Thyroid gland (tissue), 4 donors: ENCODE results near the gene KLKB1. TPM values are rescaled to one million over a fixed set of nuclear protein-coding genes. Genes with fewer than 3 reads are reported as not detected.
"Not testable (repeated sequence)": the region's sequence is repeated elsewhere in the genome, so short reads cannot be mapped to it uniquely, and the experiment has no call there.

Source experiments
- DNase-seq, 2 donors: peaks; one replicate each; pipeline ENCODE4 v3.0.0-alpha.2; 2019
- H3K27ac ChIP-seq, 3 donors: fragments of 200-600 bp; sonication (generic); 1 replicate in 2 of 3; 2 replicates in 1 of 3; pipeline ENCODE4 v1.5.1; 2016 to 2019; ENCODE audit warnings: mild to moderate bottlenecking in 1 of 3, moderate library complexity in 1 of 3
- H3K27me3 ChIP-seq: fragments of 200-600 bp; sonication (generic); one replicate; pipeline ENCODE4 v1.5.1; 2019
- H3K36me3 ChIP-seq, 2 donors: fragments of 200-600 bp; sonication (generic); one replicate each; pipeline ENCODE4 v1.5.1; 2016 to 2019
- H3K4me1 ChIP-seq, 2 donors: fragments of 200-600 bp; sonication (generic); one replicate each; pipeline ENCODE4 v1.5.1; 2017 to 2019
- H3K4me3 ChIP-seq, 3 donors: fragments of 200-600 bp; sonication (generic); replicated peaks in 1 of 3; 1 replicate in 2 of 3; 2 replicates in 1 of 3; pipeline ENCODE4 v1.5.1; 2016; ENCODE audit warnings: mild to moderate bottlenecking in 1 of 3
- H3K9me3 ChIP-seq: fragments of 200-600 bp; sonication (generic); one replicate; pipeline ENCODE4 v1.5.1; 2017
- POLR2A ChIP-seq, 2 donors: fragments of 450-650 bp; IDR thresholded peaks; one replicate each; pipeline ENCODE4 v1.6.1; 2017; ENCODE audit warnings: antibody characterized with exemption in 2 of 2, mild to moderate bottlenecking in 2 of 2, moderate library complexity in 1 of 2
- WGBS, 2 donors: methylation state at CpG; one replicate each; pipeline ENCODE4 v1.1.5; 2017; 5-methylcytosine and 5-hydroxymethylcytosine counted together
- intact Hi-C: fragments of 100-400 bp; cut with DNase I; formaldehyde crosslinking; loops from one replicate; pipeline ENCODE4 v1.15.1; 2023
- total RNA-seq, 4 donors: library from RNA; depleted of rRNA; stranded (reverse); fragments of >200 nt; gene quantifications; one replicate each; pipeline ENCODE4 v1.2.3, GENCODE V29; 2016
- TF ChIP-seq, protein P1 (sequence below), 6 experiments: fragments of 200-600 bp in 3 of 6; fragments of 450-650 bp in 3 of 6; sonication (generic) in 3 of 6; IDR thresholded peaks; one replicate each; pipeline ENCODE4 v1.5.1; 2016 to 2019; ENCODE audit warnings: antibody characterized with exemption in 6 of 6, mild to moderate bottlenecking in 2 of 6, inconsistent platforms in 1 of 6, moderate library complexity in 1 of 6

KLKB1 gene
- total RNA-seq, 4 donors from 2014 or later, result 1.2 to 11.8 (median 2.3) TPM; not detected in 1

DNA sequence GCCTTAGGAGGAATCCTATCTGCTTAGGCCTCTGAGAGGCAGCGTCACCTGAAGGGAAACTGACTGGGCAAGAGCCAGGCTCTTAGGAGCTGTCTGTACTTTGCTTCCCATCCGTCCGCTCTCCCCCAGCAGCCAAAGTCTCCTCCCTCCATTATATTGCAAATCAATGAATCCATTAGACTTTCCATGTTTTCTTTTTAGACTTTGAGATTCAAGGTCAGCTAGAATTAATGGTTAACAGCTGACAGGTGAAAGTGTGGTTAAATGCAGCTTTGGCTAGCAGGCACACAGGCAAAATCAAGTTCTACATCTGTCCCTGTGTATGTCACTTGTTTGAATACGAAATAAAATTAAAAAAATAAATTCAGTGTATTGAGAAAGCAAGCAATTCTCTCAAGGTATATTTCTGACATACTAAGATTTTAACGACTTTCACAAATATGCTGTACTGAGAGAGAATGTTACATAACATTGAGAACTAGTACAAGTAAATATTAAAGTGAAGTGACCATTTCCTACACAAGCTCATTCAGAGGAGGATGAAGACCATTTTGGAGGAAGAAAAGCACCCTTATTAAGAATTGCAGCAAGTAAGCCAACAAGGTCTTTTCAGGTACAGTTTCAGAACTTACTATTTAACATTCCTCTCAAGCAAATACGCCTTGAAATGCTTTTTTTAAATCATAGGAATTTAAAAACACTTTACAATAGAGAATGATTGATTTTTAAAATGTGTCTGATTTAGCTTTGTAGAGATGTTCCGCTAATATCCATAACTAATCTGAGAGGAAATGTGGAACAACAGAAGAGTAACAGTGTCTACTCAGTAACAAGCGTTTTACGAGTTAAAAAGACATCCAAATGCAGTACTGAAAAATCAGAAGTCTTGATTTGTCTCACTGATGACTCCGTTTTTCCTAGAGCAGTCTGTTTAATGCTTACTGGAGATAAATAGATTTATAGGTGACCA is 38.7 kb downstream of the KLKB1 start, which contains the start of gene F11:
Gene F11, plus strand, starts transcription at position 507 of the 970 bp plus-strand sequence. CDS start 948 bp downstream, outside the sequence.
- WGBS, 2 donors, result 69 to 78% methylated on average over 10 of the region's 10 CpGs
- Histone ChIP-seq H3K9me3 (no peaks in the 10 kb centered on the region), H3K27me3 (no peaks in the 10 kb centered on the region), H3K4me1 (no peaks in the 10 kb centered on the region), H3K4me3 (no peak within 1 kb of the TSS), H3K36me3 (no peaks in the 10 kb centered on the region), H3K27ac (no peak within 1 kb of the TSS)
- DNase-seq, result no peak
- TF ChIP-seq POLR2A (IDR thresholded peaks at IDR 0.05), result no peak
- TF ChIP-seq, protein P1, sequence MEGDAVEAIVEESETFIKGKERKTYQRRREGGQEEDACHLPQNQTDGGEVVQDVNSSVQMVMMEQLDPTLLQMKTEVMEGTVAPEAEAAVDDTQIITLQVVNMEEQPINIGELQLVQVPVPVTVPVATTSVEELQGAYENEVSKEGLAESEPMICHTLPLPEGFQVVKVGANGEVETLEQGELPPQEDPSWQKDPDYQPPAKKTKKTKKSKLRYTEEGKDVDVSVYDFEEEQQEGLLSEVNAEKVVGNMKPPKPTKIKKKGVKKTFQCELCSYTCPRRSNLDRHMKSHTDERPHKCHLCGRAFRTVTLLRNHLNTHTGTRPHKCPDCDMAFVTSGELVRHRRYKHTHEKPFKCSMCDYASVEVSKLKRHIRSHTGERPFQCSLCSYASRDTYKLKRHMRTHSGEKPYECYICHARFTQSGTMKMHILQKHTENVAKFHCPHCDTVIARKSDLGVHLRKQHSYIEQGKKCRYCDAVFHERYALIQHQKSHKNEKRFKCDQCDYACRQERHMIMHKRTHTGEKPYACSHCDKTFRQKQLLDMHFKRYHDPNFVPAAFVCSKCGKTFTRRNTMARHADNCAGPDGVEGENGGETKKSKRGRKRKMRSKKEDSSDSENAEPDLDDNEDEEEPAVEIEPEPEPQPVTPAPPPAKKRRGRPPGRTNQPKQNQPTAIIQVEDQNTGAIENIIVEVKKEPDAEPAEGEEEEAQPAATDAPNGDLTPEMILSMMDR (IDR thresholded peaks at IDR 0.05), result no peak
- intact Hi-C loops, result no loop called here

DNA sequence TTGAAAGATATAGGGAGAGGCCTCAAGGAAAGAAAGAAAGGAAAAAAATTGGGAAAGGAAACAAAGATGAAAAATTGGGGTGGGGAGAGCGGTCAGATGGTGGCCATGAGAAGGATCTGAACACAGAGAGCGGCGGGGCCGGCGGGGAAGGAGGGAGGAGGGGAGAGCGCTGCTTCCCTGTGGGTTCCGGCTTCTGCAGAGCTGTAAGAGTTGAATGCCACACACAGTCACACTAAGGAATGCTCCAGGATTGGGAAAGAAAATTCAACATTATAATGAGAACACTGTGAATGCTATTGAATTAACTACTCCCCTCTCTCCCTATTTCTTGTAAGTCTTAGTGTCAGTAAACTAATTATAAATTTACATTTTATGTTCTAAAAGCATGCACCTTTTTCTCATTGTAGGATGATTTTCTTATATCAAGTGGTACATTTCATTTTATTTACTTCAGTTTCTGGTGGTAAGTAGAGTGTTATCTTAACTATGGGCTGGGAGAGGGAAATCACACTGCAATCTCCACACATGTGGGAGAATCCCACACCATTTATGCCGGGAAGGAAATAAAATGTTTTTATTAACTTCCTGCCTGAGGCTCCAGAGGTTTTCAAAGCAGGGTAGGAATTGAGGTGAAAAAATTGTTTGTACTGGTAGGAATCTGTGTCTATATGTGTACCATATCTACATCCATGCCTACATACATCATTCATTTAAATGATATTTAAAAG is 39.6 kb downstream of the KLKB1 start:
- 39 to 43% methylated on average over 8 of the region's 8 CpGs for WGBS, 2 donors
- intact Hi-C loops, result no loop called here
- Histone ChIP-seq H3K27ac (no peak overlapping the region), H3K27me3 (no peaks in the 10 kb centered on the region), H3K4me1 (no peaks in the 10 kb centered on the region), H3K36me3 (no peaks in the 10 kb centered on the region), H3K4me3 (no peak overlapping the region), H3K9me3 (no peaks in the 10 kb centered on the region)
- no peak for DNase-seq
- TF ChIP-seq POLR2A (IDR thresholded peaks at IDR 0.05), result no peak
- TF ChIP-seq, protein P1 (IDR thresholded peaks at IDR 0.05), result no peak

DNA sequence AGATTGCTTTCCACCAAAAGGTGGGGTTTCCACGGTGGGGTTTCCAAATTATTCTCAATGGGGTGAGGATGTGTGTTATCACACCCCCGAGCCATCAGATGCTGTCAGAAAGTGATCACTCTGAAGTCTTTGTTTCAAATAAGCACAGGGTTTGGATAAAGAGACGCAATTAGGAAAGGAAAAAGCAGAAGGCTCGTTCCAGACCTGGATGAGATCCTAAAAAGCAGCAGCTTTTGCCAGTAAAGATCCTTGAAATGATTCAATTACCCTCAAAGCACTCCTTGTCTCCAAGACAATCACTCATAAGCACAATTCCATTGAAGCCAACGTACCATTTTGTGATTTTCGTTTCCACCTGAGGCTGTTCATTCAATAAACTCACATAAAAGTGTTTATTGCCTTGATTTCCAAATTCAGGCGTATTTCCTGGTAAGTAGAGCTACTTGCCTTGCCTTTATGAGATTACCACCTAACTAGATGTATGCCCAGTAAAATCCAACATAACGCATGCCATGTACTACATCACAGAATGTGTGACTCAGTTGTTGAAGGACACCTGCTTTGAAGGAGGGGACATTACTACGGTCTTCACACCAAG is 43.9 kb downstream of the KLKB1 start:
- Histone ChIP-seq H3K27ac (no peak overlapping the region), H3K4me1 (peaks cover 0 to 5% of the 10 kb centered on the region in 2 donors), H3K36me3 (no peaks in the 10 kb centered on the region), H3K27me3 (no peaks in the 10 kb centered on the region), H3K9me3 (no peaks in the 10 kb centered on the region), H3K4me3 (no peak overlapping the region)
- WGBS, 2 donors, result 77 to 79% methylated on average over 9 of the region's 9 CpGs
- no peak for DNase-seq
- intact Hi-C loops, result no loop called here
- TF ChIP-seq, protein P1 (IDR thresholded peaks at IDR 0.05), result no peak
- TF ChIP-seq POLR2A (IDR thresholded peaks at IDR 0.05), result no peak

DNA sequence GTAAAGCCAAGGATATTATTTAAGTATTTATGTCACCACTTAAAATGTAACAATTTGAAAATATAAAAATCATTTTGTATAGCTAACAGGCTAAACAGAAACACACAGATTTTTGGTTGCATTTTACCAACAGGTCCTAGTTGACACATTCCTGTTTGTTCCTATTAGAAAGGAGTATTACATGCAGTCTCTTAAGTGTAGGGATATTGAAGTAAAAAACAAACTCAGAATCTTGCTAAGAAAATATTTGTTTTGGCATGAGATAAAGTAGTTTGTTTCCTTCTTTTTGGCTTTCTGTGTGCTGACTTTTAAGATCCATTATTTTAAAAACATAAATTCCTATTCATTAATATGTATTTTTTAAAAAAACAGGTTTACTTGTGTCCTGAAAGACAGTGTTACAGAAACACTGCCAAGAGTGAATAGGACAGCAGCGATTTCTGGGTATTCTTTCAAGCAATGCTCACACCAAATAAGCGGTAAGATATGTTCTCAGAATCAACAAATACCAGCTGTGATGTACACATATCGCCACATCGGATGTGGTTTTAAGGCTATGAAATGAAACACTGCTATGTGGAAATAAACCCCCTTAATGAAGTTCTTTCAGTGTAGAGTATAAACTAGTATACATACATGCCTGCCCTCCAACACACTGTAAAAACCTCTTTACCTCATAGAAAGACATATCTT is 45.5 kb downstream of the KLKB1 start:
- WGBS, 2 donors, result 78 to 80% methylated on average over 4 of the region's 4 CpGs
- H3K27ac ChIP-seq, result no peak overlapping the region
- H3K4me3 ChIP-seq, result no peak overlapping the region
- intact Hi-C loops, result no loop called here
- TF ChIP-seq, protein P1 (IDR thresholded peaks at IDR 0.05), result no peak
- TF ChIP-seq POLR2A (IDR thresholded peaks at IDR 0.05), result no peak
- DNase-seq, result no peak
- H3K36me3 ChIP-seq, result no peaks in the 10 kb centered on the region
- H3K4me1 ChIP-seq, result peaks cover 0 to 5% of the 10 kb centered on the region in 2 donors
- no peaks in the 10 kb centered on the region for H3K27me3 ChIP-seq
- no peaks in the 10 kb centered on the region for H3K9me3 ChIP-seq

DNA sequence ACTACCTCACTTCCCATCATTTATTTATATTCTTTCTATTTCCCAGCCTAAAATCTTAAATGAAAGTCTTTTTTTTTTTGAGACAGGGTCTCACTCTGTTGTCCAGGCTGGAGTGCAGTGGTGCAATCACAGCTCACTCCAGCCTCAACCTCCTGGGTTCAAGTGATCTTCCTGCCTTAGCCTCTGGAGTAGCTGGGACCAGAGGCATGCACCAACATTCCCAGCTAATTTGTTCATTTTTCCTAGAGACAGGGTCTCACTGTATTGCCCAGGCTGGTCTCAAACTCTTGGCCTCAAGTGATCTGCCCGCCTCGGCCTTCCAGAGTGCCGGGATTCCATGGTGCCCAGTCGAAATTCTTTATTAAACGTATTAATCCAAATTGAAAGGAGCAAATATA is 46.1 kb downstream of the KLKB1 start:
- DNase-seq, H3K4me1 ChIP-seq, H3K27me3 ChIP-seq, H3K36me3 ChIP-seq, H3K4me3 ChIP-seq, intact Hi-C loops, H3K9me3 ChIP-seq, H3K27ac ChIP-seq: not testable (repeated sequence)
- 93 to 98% methylated on average over 5 of the region's 5 CpGs for WGBS, 2 donors
